OCI-LY1 (cell line): ENCODE results near the gene FREM3.

Source experiments
- H2AFZ ChIP-seq: fragments of 200-600 bp; sonication (generic), shearing (Covaris generic); 2 replicates; pipeline ENCODE4 v1.6.0; 2014; ENCODE audit warnings: antibody characterized with exemption, mild to moderate bottlenecking, low read length
- H3F3A ChIP-seq: fragments of 200-600 bp; sonication (generic), shearing (Covaris generic); 2 replicates; pipeline ENCODE4 v1.6.0; 2014; ENCODE audit warnings: mild to moderate bottlenecking, antibody characterized with exemption, low read length, moderate library complexity; ENCODE audit not compliant: insufficient read depth
- H3K27ac ChIP-seq: fragments of 200-600 bp; sonication (generic); 2 replicates; pipeline ENCODE4 v1.5.1; 2014; ENCODE audit warnings: low read length, mixed run types, mild to moderate bottlenecking, low read depth; ENCODE audit not compliant: poor library complexity, severe bottlenecking
- H3K27me3 ChIP-seq: fragments of 200-600 bp; sonication (generic); 2 replicates; pipeline ENCODE4 v1.6.0; 2014; ENCODE audit warnings: antibody characterized with exemption, mild to moderate bottlenecking, low read length, moderate library complexity; ENCODE audit not compliant: insufficient read depth
- H3K36me3 ChIP-seq: fragments of 200-600 bp; sonication (generic); 2 replicates; pipeline ENCODE4 v1.6.1; 2014; ENCODE audit warnings: mild to moderate bottlenecking, antibody characterized with exemption, low read length, moderate library complexity, mixed read lengths; ENCODE audit not compliant: insufficient read depth
- H3K4me1 ChIP-seq: fragments of 200-600 bp; sonication (generic); 2 replicates; pipeline ENCODE4 v1.5.1; 2014; ENCODE audit warnings: mild to moderate bottlenecking, low read length, moderate library complexity; ENCODE audit not compliant: insufficient read depth, severe bottlenecking
- H3K4me2 ChIP-seq: fragments of 200-600 bp; sonication (generic), shearing (Covaris generic); 2 replicates; pipeline ENCODE4 v1.6.1; 2014; ENCODE audit warnings: low read length
- H3K4me3 ChIP-seq: fragments of 200-600 bp; sonication (generic); 2 replicates; pipeline ENCODE4 v1.5.1; 2014; ENCODE audit warnings: low read length, low read depth, mild to moderate bottlenecking, mixed read lengths; ENCODE audit not compliant: poor library complexity, severe bottlenecking
- H3K79me2 ChIP-seq: fragments of 200-600 bp; shearing (Covaris generic); 2 replicates; pipeline ENCODE4 v1.6.1; 2016; ENCODE audit warnings: mixed run types, low read length, mixed read lengths; ENCODE audit not compliant: insufficient read depth
- H3K9ac ChIP-seq: fragments of 200-600 bp; sonication (generic), shearing (Covaris generic); 2 replicates; pipeline ENCODE4 v1.6.1; 2014; ENCODE audit warnings: mild to moderate bottlenecking, low read length, mixed read lengths
- H3K9me2 ChIP-seq: fragments of 200-600 bp; sonication (generic), shearing (Covaris generic); 2 replicates; pipeline ENCODE4 v1.6.1; 2014; ENCODE audit warnings: low read depth, mild to moderate bottlenecking, low read length, mixed read lengths
- H3K9me3 ChIP-seq: fragments of 200-600 bp; shearing (Covaris generic); 2 replicates; pipeline ENCODE4 v1.6.1; 2014; ENCODE audit warnings: low read length, mixed read lengths
- H4K20me1 ChIP-seq: fragments of 200-600 bp; sonication (generic), shearing (Covaris generic); 2 replicates; pipeline ENCODE4 v1.6.0; 2016; ENCODE audit warnings: mild to moderate bottlenecking, low read length; ENCODE audit not compliant: insufficient read depth
- CTCF ChIP-seq: fragments of 200-600 bp; sonication (generic), shearing (Covaris generic); IDR thresholded peaks from 2 replicates; pipeline ENCODE4 v1.5.1; 2017; ENCODE audit warnings: mild to moderate bottlenecking, antibody characterized with exemption, low read length, moderate library complexity, mixed read lengths
- EZH2 ChIP-seq: fragments of 200-600 bp; sonication (generic), shearing (Covaris generic); IDR thresholded peaks from 2 replicates; pipeline ENCODE4 v1.8.0; 2017; ENCODE audit warnings: borderline replicate concordance, mixed run types, mild to moderate bottlenecking, antibody characterized with exemption, low read length, moderate library complexity, mixed read lengths

FREM3 gene

GRCh38 chr4:143701365-143701764 is 890 bp upstream of the FREM3 start:
- no peaks in the 10 kb centered on the region for H3K36me3 ChIP-seq
- no peaks in the 10 kb centered on the region for H4K20me1 ChIP-seq
- H3K27me3 ChIP-seq: no peaks in the 10 kb centered on the region
- no peaks in the 10 kb centered on the region for H3F3A ChIP-seq
- no peak overlapping the region for H3K27ac ChIP-seq
- no peak overlapping the region for H3K4me2 ChIP-seq
- H3K9me3 ChIP-seq: no peaks in the 10 kb centered on the region
- TF ChIP-seq EZH2 (no peak), CTCF (no peak)
- no peaks in the 10 kb centered on the region for H3K9me2 ChIP-seq
- H3K4me1 ChIP-seq: no peaks in the 10 kb centered on the region
- no peak overlapping the region for H3K9ac ChIP-seq
- no peaks in the 10 kb centered on the region for H3K79me2 ChIP-seq
- H3K4me3 ChIP-seq: no peak overlapping the region
- no peak overlapping the region for H2AFZ ChIP-seq

- H3K4me3 ChIP-seq: no peak overlapping the region
- no peaks in the 10 kb centered on the region for H4K20me1 ChIP-seq
- H3K4me1 ChIP-seq: no peaks in the 10 kb centered on the region
- no peaks in the 10 kb centered on the region for H3K9me2 ChIP-seq
- no peaks in the 10 kb centered on the region for H3K36me3 ChIP-seq
- no peak overlapping the region for H3K9ac ChIP-seq
- H3K79me2 ChIP-seq: no peaks in the 10 kb centered on the region
- H3K27me3 ChIP-seq: no peaks in the 10 kb centered on the region
- H3F3A ChIP-seq: no peaks in the 10 kb centered on the region
- TF ChIP-seq EZH2: no peak
- TF ChIP-seq CTCF: no peak
- H3K4me2 ChIP-seq: no peak overlapping the region
- H3K9me3 ChIP-seq: no peaks in the 10 kb centered on the region
- H2AFZ ChIP-seq: no peak overlapping the region
- no peak overlapping the region for H3K27ac ChIP-seq
These were observed 444 bp downstream of the FREM3 start for GRCh38 chr4:143700046-143700415.

GRCh38 chr4:143699331-143700045 is 987 bp downstream of the FREM3 start:
- no peaks in the 10 kb centered on the region for H3K79me2 ChIP-seq
- TF ChIP-seq CTCF (no peak), EZH2 (no peak)
- no peaks in the 10 kb centered on the region for H3K36me3 ChIP-seq
- no peak overlapping the region for H3K27ac ChIP-seq
- H3F3A ChIP-seq: no peaks in the 10 kb centered on the region
- H4K20me1 ChIP-seq: no peaks in the 10 kb centered on the region
- H3K4me1 ChIP-seq: no peaks in the 10 kb centered on the region
- no peak overlapping the region for H3K9ac ChIP-seq
- no peak overlapping the region for H3K4me3 ChIP-seq
- no peaks in the 10 kb centered on the region for H3K9me3 ChIP-seq
- H2AFZ ChIP-seq: no peak overlapping the region
- H3K9me2 ChIP-seq: no peaks in the 10 kb centered on the region
- no peak overlapping the region for H3K4me2 ChIP-seq
- no peaks in the 10 kb centered on the region for H3K27me3 ChIP-seq
